SK-N-MC (cell line): Measurements from ENCODE around the gene VPS8.

Source experiments
- EZH2 ChIP-seq: fragments of 200-600 bp; sonication (generic); IDR thresholded peaks from one replicate; pipeline ENCODE4 v1.6.1; 2017; ENCODE audit warnings: antibody characterized with exemption
- FOXP2 ChIP-seq: optimal IDR thresholded peaks from 2 replicates; pipeline ENCODE3; 2011; ENCODE audit warnings: mild to moderate bottlenecking, moderate library complexity; ENCODE audit not compliant: insufficient read depth; ENCODE audit errors: extremely low read length, control extremely low read depth
- POLR2AphosphoS5 ChIP-seq: IDR thresholded peaks from 2 replicates; pipeline ENCODE4 v1.6.1; 2012; ENCODE audit warnings: mild to moderate bottlenecking, low read depth, low read length, borderline replicate concordance

DNA sequence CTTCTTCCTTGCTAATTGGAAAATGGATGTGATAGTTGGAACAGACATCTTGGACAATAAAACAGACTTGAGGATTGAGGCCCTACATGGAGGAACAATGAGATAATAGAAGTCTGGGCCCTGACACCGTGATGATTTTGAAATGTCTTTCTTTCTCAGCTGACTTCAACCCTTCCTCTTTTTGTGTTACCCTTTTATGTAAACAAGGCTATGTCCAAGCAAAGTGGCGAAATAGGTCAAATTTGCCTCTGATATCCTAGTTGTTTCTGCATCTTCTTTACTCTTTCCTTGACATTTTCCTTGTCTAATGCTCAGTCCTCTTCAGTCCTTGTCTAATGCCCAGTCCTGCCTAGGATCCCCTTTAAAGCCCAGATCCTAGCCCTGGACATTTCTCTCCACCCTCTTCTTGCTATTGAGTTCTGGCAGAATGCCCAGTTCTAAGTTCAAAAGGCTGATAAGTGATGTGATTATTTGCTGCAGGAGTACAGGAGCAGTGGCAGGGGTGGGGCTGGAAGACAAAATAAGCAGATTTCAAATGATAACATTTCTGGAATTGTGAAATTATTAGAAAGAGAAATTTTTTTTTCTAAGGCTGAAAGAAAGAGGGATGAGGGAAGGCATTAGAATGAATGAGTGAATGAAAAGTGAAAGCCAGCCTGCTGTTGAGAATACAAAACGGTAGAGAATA lies 6.5 kb upstream of the VPS8 start:
- TF ChIP-seq EZH2 (no peak), POLR2AphosphoS5 (no peak), FOXP2 (no peak)
